Measurements from ENCODE around the gene IQUB.
"Not testable (repeated sequence)": the region's sequence is repeated elsewhere in the genome, so short reads cannot be mapped to it uniquely, and the experiment has no call there.

Gene IQUB

GRCh38 chr7:123415625-123416024 lies 118.8 kb downstream of the IQUB start:
- no peak for DNase-seq (ENCODE audit: low spot score)

DNA sequence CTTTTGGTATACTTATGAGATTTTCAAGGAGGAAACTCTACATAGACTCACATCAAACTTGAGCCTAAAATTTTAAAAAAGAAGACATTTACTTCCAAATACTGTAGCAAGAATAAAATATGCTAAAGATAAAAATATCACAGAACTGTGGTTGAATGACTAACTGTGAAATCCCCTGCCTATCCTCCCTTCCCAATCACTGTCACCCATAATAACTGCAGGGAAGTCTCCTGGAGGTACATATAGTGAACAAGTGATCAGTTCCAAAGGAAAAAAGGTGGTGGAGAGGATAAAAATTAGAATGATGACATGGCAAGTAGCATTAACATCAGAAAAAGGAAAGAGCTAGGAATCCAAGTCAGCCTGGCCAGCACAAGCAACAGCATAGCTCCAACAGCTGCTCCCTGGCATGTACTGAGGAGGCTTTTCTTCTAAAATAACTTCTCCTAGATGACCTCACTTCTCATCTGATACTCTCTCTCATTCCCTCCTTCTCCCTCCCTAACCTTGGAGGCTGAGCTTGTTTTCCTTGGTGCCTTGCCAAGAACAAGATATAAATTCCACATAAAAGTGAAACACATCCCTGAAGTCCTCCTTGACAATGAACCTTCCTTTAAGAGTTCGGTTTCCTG lies 124.0 kb downstream of the IQUB start:
- no peak for DNase-seq (ENCODE audit: low spot score)

GRCh38 chr7:123407951-123408350 lies 126.4 kb downstream of the IQUB start:
- not testable (repeated sequence) for DNase-seq (ENCODE audit: low spot score)

All from CD4-positive, alpha-beta T cell treated with Interleukin-6 at 100 ng/mL for 8 hours (primary cell).